NCI-H2081 (cell line): ENCODE results near the gene AMZ1.
"Not testable (repeated sequence)": the region's sequence is repeated elsewhere in the genome, so short reads cannot be mapped to it uniquely, and the experiment has no call there.

ENCODE experiments used
- DNase-seq, 2 experiments: peaks; one replicate each; lab custom pipeline; 2025; lab: John Stamatoyannopoulos, UW

AMZ1 gene

GRCh38 chr7:2729031-2729892 lies 41.3 kb downstream of the AMZ1 start:
- no peak for DNase-seq

DNA sequence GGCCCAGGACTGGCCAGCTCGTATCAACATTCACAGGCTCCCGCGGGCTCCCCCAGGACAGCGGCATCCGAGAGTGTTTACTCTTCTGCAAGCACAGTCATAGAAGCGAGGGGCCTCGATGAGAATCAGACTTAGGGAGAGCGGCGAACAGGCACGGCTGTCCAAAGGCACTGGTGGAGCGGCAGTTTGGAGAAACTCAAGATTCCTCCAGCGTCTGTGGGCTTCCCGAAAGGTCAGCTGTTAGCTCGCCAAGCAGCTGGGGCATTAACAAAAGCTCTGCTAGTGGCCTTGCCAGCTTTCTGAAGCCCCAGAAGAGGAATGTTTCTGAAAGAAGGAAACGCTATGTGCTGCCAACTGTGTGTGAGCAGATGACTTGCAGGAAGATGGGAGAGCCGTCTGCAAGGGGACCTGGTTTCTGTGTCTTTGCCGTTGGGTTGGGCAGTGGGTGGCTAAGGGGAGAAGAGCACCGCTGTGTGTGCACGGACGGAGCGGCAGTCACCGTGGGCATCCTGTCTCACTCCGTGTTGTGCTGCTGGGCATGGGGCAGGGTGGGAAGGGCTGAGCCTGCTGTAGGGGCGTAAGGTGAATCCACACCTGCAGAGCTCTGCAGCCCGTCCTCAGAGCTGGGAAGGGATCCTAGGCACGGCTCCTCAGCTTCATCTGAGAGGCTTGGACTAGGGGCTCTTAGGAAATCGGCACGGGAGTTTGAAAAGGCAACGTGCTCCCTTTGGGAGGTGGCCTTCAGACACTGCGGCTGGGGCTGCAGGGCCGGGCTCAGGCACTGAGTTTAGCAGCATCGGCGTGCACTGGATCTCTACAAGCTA lies 42.1 kb downstream of the AMZ1 start:
- DNase-seq, result no peak

GRCh38 chr7:2730846-2731770 lies 43.1 kb downstream of the AMZ1 start:
- no peak for DNase-seq

- no peak for DNase-seq
Observed at GRCh38 chr7:2732388-2732787, 44.4 kb downstream of the AMZ1 start.

GRCh38 chr7:2732959-2733584 lies 45.1 kb downstream of the AMZ1 start:
- DNase-seq, result peak in 1 of 2 experiments; percentile 53

DNA sequence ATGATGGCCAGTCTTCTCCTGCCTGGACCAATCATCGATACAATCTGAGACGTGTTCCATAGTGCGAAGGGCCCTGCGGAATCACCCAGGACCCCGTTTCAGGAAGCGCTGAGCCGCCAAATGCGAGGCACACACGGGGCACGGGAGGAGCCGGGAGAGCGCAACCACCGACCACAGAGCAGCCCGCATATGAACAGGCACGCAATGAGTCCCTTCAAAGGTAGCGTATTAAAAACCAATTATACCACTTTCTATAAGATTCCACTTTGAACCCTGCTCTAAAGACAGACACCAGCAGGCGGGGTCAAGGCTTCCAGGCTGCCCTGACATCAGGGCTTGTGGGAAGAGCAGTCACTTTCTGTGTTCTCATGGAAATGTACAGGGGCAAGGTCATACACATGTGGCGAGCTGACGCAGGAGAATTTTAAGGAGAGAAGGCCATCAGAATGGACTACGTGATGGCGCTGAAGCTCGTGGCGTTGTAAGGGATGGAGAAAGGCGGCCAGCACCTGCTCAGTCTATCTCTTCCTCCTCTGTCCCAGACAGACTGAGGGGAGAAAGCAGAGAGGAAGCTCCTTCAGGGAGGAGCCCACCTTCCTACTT lies 46.2 kb downstream of the AMZ1 start:
- DNase-seq, result no peak

DNA sequence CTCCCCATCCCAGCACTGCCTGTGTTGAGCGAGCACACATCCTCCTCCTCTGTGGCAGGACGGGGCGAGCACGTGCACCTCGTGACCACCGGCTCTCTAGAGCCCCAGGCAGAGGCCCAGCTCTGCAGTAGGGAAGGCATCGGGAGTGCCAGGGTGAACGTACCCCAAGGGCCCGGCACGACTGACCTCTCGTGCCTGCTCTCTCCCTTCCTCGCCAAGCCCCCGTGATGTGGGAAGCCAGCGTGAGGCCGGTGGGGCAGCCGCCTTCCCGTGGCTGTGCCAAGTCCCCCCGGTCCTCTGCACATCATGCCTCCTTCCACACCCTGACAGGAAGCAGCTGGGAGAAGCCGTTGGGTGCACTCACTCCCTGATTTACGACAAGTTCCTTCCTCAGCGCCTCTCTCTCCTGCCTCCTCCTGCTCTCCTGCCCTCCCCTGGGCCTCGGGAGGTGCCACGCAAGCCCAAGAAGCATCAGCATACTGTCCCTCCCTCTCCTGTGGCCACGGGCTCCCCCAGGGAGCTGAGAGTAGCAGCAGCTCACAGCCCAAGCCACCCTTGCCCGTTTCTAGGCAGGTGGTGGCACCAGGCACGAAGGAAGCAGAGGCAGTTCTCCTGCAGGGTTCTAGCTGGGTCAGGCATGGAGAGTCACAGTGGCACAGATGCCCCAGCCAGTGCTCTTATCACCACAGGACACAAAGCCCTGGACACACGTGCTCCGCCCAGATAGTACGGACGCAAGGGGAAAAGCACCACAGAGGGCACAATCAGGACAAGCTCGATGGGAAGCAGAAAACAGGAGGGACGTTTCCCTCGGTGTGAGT lies 47.0 kb downstream of the AMZ1 start:
- DNase-seq, result peak in 1 of 2 experiments; percentile 63

GRCh38 chr7:2735744-2736143 lies 47.7 kb downstream of the AMZ1 start:
- no peak for DNase-seq

GRCh38 chr7:2736411-2736914 lies 48.5 kb downstream of the AMZ1 start:
- no peak for DNase-seq

- DNase-seq, result not testable (repeated sequence)
Observed at GRCh38 chr7:2737005-2737743, 49.2 kb downstream of the AMZ1 start.

DNA sequence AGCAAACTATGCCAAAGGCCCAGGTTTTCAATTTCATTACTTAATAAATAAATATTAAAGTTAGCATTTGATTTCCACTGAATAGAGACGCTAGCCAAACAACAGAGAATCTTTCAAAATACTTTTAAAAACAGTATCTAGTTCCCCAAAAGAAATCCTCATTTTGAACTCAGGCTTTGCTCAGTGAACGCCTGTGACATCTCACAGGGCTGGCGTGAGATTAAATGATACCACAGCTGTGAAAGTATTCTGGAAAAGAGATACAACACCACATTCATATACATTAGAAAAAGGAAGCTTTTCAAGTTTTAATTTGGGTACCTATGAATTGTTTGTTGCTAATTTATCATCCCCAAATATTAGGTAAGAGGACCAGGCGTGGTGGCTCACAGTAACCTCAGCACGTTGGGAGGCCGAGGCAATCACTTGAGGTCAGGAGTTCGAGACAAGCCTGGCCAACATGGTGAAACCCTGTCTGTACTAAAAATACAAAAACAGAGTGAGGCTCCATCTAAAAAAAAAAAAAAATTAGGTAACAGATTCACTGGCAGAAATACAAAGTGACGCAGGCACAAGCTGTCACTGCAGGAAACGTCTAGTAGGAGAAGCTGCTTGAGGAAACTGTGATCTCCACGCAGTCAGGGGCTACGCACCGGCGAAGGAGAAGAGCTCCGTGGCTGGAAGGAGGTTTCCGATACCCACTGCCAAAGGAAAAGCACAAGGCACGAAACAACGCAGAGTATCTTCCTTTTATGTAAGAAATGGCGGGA lies 50.0 kb downstream of the AMZ1 start:
- DNase-seq, result no peak

DNA sequence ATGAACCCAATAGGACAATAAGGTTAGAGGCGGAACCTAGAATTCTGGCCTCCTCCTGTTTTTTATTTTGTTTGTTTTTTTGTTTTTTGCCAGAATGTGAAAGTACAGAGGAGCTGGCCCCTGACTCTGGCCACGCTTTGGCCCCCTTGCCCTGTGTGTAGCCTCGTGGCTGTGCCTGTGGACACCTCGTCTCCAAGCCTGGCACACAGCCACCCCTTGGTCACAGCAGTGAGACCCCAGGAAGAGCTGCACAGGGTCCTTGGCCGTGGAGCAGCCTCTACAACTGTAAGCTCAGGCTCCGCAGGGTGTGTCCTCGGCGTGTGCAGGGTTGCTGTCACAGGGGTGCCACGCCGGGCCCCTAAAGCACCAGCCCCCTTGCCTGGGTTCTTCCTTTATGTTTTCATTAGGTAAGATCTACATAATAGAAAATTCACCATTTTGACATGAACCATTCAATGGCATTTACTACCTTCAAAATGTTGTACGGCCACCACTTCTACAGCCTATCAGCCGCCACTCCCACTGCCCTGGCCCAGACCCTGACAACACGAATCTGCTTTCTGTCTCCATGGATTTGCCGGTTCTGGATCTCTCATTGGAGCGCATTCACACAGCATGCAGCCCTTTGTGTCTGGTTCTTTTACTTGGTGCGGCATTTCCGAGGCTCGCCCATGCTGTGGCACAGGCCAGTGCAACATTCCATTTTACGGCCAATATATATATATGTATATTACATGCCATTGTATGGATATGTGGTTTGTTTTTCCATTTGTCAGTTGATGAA lies 51.0 kb downstream of the AMZ1 start:
- no peak for DNase-seq

GRCh38 chr7:2743523-2744185 lies 55.7 kb downstream of the AMZ1 start:
- DNase-seq, result not testable (repeated sequence)

DNA sequence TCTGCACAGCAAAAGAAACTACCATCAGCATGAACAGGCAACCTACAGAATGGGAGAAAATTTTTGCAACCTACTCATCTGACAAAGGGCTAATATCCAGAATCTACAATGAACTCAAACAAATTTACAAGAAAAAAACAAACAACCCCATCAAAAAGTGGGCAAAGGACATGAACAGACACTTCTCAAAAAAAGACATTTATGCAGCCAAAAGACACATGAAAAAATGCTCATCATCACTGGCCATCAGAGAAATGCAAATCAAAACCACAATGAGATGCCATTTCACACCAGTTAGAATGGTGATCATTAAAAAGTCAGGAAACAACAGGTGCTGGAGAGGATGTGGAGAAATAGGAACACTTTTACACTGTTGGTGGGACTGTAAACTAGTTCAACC lies 60.7 kb downstream of the AMZ1 start:
- DNase-seq, result not testable (repeated sequence)

DNA sequence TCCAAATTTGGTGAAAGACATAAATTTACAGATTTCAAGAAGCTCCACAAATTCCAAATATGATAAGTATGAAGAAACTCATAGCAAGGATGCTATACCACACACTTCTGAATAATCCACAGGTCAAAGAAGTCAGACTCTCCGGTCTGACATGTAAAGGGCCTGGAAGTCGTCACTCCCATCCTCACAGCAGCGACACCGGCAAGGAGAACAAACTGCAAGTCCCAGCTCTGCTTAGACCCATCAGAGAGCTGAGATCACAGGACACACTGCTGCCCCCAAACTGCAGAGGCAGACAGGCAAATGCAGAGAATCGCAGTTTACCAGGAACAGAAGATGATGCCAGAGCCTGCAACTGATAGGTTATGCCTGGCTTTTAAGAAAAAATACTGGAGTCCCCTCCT lies 62.0 kb downstream of the AMZ1 start:
- DNase-seq, result no peak

- no peak for DNase-seq
Observed at GRCh38 chr7:2751086-2751485, 63.1 kb downstream of the AMZ1 start.

DNA sequence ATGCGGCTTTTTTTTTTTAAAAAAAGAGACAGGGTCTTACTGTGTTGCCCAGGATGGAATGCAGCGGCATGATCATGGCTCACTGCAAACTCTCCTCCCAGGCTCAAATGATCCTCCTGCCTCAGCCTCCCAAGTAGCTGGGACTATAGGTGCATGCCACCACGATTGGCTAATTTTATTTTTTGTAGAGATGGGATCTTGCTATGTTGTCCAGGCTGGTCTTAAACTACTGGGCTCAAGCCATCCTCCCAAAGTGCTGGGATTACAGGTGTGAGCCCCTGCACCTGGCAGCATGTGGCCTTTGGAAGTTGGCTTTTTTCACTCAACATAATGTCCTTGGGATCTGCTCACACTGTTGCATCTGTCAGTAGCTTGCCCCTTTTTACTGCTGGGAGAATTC lies 65.1 kb downstream of the AMZ1 start:
- DNase-seq, result no peak
